GM12892 (cell line): Measurements from ENCODE around the gene BRSK1.

Experiments used
- DNase-seq: peaks from one replicate; pipeline ENCODE4 v3.0.0; 2011; ENCODE audit not compliant: insufficient read length
- FAIRE-seq: peaks from 2 replicates; lab custom pipeline; 2011; peaks lifted over from hg19 to GRCh38; lab: Jason Lieb, UNC
- POLR2A ChIP-seq: IDR thresholded peaks from 2 replicates; pipeline ENCODE4 v1.6.1; 2011; ENCODE audit warnings: low read depth, low read length, control low read depth
- POLR2AphosphoS5 ChIP-seq: IDR thresholded peaks from 2 replicates; pipeline ENCODE4 v1.6.1; 2011; ENCODE audit warnings: low read depth, low read length, control low read depth
- TAF1 ChIP-seq: IDR thresholded peaks from 2 replicates; pipeline ENCODE4 v1.6.1; 2011; ENCODE audit warnings: low read depth, mild to moderate bottlenecking, control low read depth, low read length, borderline replicate concordance

The BRSK1 gene

GRCh38 chr19:55265723-55266386, 17.9 kb upstream of the BRSK1 start:
- FAIRE-seq, result no peak
- TF ChIP-seq POLR2A (no peak), POLR2AphosphoS5 (no peak), TAF1 (no peak)
- DNase-seq, result no peak

- DNase-seq, result no peak
- TF ChIP-seq POLR2A (no peak), POLR2AphosphoS5 (no peak), TAF1 (no peak)
- no peak for FAIRE-seq
Measured at GRCh38 chr19:55266404-55266803, 17.4 kb upstream of the BRSK1 start.

- FAIRE-seq (no peak), DNase-seq (no peak)
- no peak for TF ChIP-seq POLR2AphosphoS5
- TF ChIP-seq POLR2A, result no peak
Measured at GRCh38 chr19:55266840-55267239, 17.0 kb upstream of the BRSK1 start.

- FAIRE-seq (no peak), DNase-seq (no peak)
- TF ChIP-seq POLR2AphosphoS5, result no peak
- TF ChIP-seq POLR2A, result no peak
- no peak for TF ChIP-seq TAF1
Measured at GRCh38 chr19:55269299-55269698, 14.5 kb upstream of the BRSK1 start.

DNA sequence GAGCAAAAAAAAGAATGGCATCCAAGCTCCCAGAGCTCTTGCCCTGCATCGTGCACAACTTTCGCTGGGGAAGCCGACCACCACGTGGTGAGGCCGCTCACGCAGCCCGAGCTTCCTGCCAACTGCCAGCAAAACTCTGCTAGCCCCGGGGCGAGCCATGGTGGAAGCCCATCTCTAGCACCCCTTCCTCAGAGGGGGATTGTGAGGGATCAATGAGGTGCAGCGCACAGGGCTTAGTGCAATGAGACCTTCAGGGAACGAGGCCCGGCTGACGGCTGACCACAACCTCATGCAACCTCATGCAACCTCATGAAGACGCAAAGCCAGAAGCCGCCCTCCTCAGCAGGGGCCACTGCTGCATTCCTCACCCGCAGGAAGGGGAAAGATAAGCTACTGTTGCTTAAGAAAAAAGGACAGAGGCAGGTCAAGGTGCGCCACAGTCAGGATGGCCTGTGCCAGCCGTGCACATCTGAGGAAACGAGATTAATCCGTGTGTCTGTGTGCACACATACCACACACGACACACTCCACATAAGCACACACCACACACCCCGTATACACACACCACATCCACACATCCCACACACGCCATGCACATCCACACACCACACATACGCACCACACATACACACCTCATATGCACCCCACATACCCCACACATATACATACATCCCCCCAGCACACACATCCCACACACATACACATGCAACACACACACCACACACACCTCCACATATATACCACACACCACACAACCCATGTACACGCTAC, 13.4 kb upstream of the BRSK1 start:
- DNase-seq, result no peak
- no peak for FAIRE-seq
- TF ChIP-seq POLR2A (no peak), POLR2AphosphoS5 (no peak), TAF1 (no peak)

GRCh38 chr19:55272142-55272541, 11.7 kb upstream of the BRSK1 start:
- no peak for FAIRE-seq
- TF ChIP-seq TAF1 (no peak), POLR2AphosphoS5 (no peak), POLR2A (no peak)

DNA sequence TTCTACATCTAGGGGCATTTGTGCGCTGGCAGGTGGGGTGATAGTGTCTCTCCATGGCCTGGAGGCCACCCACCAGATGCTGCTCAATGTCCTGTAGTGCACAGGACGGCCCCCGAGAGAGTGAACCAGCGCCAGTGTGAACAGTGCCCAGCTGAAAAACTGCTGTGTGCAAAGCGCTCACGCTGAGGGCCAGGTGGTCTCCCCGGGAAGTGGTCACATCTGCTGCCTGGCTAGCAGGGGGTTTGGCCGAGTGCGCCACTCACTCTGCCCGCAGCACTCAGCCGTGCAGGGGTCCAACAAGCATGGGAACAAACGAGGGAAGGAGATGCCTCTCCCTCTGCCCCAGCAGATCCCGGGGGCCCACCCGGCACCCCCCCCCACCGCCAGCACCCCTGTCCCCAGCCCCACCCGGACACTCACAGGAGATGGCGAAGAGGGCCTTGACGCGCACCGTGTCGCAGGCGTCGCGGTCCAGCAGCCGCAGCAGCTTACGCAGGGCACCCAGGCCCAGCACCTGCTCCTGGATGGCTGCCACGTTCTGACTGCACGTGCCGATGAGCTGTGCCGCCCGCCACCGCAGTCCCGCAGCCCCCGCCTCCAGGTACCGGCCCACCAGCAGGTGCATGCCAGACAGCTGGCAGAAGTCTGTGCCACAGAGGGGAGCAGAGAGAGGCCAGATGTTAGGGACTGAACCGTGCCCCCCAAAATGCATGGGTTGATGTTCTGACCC, 9.7 kb upstream of the BRSK1 start:
- TF ChIP-seq POLR2AphosphoS5, result no peak
- no peak for TF ChIP-seq POLR2A
- TF ChIP-seq TAF1, result no peak
- DNase-seq (no peak), FAIRE-seq (no peak)

More at GRCh38 chr19:55272142-55272541, 11.7 kb upstream of the BRSK1 start:
- DNase-seq, result no peak

- peak; percentile 82 for FAIRE-seq
- DNase-seq, result no peak
- TF ChIP-seq POLR2AphosphoS5 (no peak), TAF1 (no peak), POLR2A (no peak)
Measured at GRCh38 chr19:55275851-55276719, 7.7 kb upstream of the BRSK1 start.

- no peak for FAIRE-seq
- DNase-seq, result no peak
- TF ChIP-seq TAF1, result no peak
- TF ChIP-seq POLR2A, result no peak
- TF ChIP-seq POLR2AphosphoS5, result no peak
Measured at GRCh38 chr19:55276720-55277430, 6.9 kb upstream of the BRSK1 start.

- FAIRE-seq, result no peak
- no peak for DNase-seq
- no peak for TF ChIP-seq POLR2A
- TF ChIP-seq POLR2AphosphoS5, result no peak
- no peak for TF ChIP-seq TAF1
Measured at GRCh38 chr19:55277494-55277893, 6.3 kb upstream of the BRSK1 start.
